HG03571 (cell line): Measurements from ENCODE around the gene IFNA8.
"Not testable (repeated sequence)": the region's sequence is repeated elsewhere in the genome, so short reads cannot be mapped to it uniquely, and the experiment has no call there.

ENCODE experiments used
- ATAC-seq: cut with Tn5 transposase; IDR thresholded peaks from one replicate; pipeline ENCODE4 v1.9.1; 2021; ENCODE audit not compliant: unreplicated experiment

The IFNA8 gene

DNA sequence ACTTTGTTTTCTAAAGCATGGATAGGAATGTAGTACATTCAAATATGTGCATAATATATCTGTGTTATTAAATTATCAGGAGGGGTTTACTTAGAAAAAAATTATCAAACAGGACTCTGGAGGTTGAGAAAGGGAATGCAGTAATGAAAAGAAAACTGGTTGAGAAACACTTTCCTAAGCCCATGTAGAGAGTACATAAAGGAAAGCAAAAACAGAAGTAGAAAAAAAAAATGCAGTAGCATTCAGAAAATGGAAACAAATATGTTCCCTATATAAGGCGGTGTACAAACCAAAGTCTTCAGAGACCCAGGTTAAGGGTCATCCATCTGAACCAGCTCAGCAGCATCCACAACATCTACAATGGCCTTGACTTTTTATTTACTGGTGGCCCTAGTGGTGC, at the start of gene IFNA8:
TSS of gene IFNA8 (plus strand) at position 301 of the 400 bp plus-strand sequence. CDS start at position 361, 60 bp downstream.
- ATAC-seq, result no peak

DNA sequence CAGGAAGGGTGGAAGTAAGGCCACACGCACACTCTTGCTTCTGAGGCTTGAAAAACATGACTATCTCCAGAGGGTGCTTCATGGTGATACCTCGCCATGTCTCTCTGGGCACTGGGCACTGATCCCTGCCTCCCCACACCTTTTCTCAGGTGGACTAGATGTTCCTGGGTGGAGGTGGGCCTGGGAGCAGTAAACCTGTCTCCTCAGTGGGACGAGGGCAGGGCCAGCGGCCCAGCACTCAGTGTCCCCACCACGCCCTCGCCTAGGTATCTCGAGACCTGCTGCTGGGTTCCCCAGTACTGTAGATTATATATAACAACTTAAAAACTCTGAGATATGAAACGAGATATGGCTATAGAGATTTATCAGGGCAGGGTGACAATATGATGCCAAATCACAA, 46.6 kb upstream of the IFNA8 start:
- ATAC-seq, result no peak

DNA sequence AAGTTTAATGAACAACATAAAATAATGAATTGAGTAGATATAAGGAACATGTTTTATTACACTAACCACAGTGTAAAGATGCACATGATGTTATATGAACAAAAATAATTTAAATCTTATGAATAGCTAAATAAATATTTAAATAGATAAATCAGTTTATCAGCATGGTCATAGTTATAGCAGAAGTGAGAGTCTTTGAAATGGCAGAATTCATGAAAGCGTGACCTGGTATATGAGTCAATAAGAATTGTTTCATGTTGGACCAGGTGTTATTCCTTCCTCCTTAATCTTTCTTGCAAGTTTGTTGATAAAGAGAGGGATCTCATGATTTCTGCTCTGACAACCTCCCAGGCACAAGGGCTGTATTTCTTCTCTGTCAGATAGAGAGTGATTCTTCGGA, 41.7 kb upstream of the IFNA8 start:
- peak; percentile 90 for ATAC-seq

DNA sequence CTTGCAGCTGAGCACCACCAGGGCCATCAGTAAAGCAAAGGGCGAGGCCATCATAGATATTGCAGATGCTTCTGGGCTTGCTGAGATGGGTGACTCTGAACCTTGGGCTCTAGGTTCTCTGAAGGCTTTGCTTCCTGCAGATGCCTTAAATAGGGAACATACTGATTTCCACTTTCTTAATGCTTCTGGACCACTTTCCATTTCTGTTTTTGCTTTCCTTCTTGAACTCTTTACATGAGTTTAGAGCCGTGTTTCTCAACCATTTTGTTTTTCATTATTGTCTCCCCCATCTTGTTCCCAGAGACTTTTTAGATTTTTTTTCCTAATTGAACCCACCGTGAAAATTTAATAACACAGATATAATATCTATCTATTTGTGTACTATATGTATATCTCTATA, 41.0 kb upstream of the IFNA8 start, which contains the start of gene IFNA13:
TSS of gene IFNA13 (minus strand) at position 101 of the 400 bp plus-strand sequence. CDS start at position 54, 47 bp downstream.
- no peak for ATAC-seq

DNA sequence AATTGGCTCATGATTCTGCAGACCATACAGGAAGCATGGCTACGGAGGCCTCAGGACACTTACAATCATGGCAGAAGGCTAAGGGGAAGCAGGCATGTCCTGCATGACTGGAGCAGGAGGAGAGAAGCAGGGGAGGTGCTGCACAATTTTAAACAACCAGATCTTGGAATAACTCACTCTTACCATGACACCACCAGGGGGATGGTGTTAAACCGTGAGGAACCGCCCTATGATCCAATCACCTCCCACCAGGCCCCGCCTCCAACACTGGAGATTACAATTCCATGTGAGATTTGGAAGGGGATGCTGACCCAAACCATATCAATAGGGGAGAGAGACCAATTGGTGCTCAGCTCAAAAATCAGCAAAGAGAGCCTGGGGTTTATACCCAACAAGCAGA, 37.5 kb upstream of the IFNA8 start:
- ATAC-seq, result not testable (repeated sequence)

DNA sequence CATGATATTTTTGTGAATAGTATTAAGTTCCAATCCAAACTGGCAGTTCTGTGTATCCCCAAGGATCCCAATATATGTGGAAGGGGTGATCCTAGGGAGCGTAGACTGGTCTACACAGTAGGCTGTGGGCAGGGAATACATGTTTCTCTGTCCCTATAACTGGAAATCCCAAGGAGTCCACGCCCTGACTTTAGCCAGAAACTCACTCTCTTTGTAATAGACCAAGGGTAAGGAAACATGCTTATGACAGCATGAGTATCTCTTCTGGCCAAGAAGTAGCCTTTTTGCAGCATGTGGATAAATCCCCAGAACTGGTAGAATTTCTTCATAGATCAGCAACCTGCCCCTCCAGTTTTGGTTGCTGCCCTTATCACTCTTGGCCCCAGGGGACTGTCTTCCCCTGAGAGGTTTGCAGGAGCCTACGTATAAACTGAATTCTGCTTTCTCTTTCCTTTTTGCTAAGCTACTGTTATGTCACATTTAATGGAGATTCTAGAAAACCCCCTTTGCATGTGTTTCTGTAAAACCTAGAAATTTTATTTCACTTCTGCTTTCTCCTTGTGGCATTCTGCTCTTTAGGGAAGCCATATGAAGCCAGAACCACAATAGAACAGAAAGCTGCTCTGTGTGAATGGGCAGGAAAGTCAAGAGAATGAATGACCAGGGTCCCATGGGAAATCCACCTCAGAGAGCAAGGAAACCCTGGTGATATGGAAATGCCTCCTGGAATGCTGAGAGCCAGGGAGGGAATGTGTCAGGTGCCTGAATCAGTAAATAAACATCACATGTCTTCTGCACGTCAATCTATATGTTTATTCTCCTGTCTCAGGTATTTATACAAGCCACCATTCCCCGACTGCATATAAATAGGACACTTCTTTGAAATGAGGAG, 27.2 kb upstream of the IFNA8 start:
- ATAC-seq, result peak; percentile 97

DNA sequence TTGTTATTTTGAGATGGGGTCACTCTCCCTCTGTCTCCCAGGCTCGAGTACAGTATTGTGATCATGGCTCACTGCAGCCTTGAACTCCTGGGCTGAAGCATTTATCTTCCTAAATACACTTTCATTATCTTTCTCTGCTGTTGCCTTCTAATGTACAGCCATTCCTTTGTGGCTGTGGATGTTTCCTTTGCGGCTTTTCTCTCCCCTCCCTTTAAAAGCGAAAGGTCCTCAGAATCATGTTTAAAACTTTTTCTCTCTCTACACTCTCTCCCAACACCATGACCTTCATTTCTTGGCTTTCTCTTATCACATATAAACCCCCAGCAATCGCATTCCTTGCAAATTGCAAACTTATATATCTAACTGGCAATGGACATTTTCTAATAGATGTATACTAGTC, 25.3 kb upstream of the IFNA8 start:
- ATAC-seq, result no peak

DNA sequence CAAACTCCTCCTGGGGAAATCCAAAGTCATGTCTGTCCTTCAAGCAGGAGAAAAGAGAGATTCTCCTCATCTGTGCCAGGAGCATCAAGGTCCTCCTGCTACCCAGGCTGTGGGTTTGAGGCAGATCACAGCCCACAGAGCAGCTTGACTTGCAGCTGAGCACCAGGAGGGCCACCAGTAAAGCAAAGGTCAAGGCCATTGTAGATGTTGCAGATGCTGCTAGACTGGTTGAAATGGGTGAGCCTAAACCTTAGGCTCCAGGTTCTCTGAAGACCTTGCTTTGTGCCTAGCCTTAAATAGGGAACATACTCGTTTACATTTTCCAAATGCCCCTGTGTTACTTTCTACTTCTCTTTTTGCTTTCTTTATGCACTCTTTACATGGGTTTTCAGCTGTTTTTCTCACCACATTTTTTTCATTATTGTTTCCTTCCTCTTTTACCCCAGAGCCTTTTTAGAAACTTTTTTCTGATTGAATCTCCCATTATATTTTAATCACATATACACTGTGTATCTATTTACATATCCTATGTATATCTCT, 23.7 kb upstream of the IFNA8 start, which contains the start of gene IFNA2:
TSS of gene IFNA2 (minus strand) at position 268 of the 540 bp plus-strand sequence. CDS start at position 199, 69 bp downstream.
- ATAC-seq, result no peak

DNA sequence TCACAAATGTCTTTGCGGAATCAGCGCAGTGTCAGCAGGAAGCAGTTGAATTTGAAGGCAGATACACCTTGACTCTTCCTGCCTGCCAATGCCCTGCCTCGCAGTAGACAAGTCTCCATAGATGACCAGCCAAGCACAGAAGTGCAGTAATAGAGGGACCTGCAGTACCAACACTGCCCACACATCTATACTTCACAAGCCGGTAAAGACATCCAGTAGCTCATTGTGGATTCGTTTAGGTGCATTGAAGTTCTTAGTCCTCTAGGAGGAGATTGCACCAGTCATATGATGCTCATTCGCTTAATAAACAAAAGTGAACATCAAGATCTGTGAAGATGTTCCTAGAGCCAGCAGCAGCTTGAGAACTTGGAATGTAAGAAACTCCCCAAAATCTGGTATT, 16.6 kb upstream of the IFNA8 start:
- ATAC-seq, result peak; percentile 84

DNA sequence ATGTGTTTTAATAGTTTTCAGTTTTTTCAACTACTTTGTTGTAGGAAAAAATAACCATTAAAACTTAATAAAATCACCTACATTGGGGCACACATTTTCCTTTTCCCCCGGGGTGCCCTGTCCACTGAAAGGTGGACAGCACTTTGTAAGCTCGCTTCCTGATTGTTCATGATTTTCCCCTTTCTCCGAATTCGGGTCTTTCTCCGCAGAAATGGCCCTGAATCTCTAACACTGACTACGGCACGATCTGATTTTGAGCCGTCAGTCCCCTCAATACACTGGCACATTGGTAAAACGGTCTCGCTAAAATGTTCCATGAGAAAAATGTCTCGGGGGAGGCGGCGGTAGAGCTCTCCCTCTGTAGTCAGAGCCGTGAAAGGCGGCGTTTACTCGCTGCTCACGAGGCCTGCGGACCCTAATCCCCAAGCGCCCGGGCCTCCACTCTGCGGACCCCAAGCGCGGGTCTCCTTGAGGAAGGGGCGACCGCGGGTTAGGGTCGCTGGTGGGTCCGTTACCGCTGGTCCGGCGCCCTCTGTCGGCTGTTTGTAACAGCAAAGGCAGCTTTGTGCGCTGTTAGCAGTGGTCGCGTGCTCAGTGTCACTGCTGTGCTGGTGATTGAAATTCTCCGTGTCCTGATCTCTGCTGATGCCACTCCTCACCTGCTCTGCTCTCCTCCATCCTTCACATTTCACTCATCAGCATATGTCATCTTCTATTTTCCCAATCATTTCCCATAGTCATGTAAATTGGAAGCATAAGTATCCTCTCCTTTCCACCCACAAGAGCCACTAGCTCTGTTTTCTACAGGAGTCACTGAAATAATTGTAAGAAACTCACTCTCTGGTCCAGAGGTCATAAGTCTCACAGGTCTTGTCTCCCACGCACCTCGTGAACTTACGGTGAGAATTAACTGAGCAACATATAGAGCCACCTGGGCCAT, 12.9 kb upstream of the IFNA8 start:
- ATAC-seq, result peak; percentile 67

DNA sequence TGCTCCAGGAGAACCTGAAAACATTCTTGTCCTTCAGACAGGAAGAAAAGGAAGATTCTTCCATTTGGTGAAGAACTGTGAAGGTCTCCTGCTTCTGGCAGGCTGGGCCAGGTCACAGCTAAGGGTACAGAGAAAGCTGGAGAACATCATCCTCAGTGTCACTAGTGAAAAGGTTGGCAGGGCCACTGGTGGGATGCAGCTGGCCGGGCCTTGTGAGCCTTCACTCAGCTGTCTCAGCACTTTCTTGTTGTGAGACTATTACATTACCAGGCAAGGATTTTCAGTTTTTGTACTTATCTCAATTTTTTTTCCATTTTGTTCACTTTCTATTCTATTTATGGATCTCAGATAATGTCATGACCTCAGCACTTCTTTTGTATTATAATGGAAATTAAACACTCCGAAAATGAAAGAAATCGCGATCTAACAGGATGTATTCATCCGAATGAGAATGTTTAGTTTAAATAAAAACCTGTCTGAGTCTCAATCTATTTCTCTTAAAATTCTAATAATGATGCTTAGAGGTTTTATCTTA, 9.9 kb upstream of the IFNA8 start:
- ATAC-seq, result no peak

DNA sequence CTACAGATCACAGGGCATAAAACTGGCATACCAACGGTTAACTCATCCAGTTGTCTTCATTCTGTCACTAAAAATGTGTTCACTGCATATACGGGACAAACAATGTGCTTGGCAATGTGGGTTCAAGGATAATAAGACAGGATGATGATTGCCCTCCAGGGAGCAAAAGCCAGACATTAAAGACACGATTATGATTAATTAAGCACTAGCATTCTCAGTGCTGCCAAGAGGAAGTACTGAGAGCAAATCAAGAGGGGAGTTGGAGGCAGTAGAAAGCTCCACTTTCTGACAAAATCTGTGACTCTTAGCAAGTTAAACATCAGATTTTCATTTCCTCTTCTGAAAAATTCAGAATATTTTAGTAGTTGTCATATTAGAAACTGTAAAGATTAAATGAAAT, 9.0 kb upstream of the IFNA8 start:
- no peak for ATAC-seq

DNA sequence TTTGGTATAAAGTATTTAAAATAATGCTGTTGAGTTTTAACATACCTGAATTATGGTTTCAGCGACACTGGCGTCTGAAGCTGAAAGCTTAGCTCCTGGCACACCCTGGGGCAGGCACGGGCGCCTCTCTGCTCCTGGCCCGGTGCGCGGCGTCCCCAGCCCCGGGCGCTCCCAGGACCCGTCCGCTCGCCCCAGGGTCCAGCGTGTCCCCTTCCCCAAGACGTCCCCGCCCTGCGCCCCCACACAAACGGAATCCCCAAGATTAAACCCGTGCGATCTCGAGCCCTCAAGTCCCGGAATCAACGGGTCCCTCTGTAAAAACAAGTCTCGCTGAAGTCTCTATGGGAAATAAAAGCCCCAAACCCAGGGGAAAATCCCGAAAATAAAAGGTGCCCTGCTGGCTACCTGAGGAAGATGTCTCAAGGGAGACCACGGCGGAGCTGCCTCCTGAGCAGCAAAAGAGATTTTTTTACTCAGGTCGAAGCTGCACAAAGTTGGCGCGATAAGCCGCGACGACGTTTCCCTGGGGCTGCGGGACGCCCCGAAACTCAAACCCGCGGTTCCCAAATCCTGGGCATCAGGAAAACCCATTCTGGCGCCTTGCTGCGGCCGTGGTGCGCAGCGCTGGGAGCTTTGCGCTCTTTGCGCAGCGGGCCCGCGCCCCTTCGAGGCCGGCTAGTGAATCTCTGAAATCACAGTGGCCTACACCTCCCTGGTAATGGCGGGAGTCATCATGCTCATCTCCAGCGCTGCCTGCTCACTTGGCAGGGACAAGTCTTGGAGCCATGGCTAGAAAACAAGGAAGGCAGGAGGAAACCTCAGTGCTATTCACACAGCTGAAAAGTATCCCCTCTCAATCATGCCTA, 6.3 kb upstream of the IFNA8 start:
- no peak for ATAC-seq

DNA sequence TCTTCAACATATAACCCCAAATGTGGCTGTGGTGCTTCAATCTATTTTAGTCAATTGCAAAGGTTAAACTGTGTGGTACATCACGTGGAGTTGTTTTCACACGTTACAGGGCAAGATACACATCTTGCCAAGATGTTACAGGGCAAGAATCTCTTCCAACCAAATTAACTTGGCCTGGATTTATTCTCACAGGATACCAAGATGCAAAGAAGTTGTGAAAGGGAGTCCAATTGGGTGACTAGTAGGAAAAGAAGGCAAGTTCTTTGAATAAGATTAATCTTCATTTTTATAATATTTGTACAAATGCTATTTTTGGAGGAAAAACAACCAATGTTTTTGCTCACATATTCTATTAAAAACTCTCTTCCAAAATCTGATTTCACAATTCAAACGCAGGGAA, 4.8 kb upstream of the IFNA8 start:
- no peak for ATAC-seq

DNA sequence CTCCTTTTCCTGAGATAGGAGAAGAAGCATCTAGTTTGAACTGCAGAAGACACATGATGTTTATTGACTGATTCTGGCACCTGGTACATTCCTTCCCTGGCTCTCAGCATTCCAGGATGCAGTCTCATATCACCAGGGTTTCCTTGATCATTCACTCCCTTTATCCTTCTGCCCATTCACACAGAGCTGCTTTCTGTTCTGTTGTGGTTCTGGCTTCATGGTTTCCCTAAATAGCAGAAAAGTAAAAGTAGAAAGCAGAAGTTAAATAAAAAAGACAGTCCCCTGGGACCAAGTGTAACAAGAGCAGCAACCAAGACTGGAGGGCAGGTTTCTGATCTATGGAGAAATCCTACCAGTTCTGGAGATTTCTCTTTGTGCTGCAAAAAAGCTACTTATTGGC, 3.2 kb downstream of the IFNA8 start:
- ATAC-seq, result peak; percentile 55

DNA sequence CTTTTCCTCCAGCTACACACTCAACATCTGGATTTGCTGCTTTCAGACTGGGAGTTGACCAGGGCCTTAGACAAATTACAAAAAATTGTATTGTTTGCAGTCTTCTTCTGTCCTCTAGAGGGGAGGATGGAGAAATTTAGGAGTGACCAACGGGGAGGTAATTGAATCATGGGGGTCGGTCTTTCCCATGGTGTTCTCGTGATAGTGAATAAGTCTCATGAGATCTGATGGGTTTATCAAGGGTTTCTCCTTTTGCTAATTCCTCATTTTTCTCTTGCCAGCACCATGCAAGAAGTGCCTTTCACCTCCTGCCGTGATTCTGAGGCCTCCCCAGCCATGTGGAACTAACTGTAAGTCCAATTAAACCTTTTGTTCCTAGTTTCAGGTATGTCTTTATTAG, 4.2 kb downstream of the IFNA8 start:
- no peak for ATAC-seq

DNA sequence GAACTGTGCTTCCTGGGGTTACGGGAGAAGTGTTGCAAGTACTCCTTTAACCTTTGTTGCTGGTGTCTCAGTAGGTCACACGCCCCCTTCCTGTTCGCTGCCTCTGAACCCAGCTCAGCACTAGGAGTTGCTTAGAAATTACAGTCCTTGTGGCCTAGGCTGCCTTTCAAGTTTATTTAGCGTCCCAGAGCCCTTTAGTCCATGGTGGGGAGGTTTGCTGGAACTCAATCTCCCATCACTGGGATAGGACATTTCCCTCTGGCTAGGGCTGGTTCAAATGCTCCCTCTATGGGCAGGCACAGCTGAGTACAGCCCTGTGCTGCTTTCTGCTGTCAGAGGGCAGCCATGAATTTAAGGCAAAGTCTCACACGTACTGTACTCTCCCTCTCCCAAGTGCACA, 4.7 kb downstream of the IFNA8 start:
- ATAC-seq, result no peak

DNA sequence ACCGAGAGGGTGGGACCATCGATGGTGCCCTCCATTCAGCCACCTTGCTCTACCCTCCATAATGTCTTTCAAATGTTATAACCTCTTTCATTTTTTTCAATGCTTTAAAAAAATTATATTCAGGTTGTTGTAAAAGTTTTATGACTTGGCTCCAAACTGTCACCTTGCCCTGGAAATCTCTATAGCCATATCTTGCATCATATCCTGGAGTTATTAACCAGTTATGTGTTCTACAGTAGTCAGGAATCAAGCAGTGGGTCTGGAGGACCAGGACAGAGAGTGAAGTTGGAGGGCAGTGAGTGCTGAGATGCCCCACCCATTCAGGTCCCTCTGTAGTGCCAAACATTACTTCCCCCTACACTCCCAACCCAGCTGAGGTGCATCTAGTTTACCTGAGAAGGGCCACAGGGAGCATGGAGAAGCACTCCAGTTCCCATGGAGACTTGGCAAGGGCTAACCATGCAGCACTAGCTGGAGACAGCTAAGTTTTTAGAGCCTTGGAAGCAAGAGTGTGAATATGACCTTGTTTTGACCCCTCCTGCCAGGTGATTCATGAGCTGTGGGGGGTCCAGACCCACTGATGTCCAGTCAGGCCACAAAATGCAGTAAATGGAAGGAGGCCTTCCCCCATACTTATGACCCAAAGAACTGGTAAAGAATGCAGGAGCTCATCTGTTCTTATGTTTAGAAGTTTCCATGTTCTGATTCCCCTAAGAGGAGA, 5.5 kb downstream of the IFNA8 start:
- no peak for ATAC-seq

DNA sequence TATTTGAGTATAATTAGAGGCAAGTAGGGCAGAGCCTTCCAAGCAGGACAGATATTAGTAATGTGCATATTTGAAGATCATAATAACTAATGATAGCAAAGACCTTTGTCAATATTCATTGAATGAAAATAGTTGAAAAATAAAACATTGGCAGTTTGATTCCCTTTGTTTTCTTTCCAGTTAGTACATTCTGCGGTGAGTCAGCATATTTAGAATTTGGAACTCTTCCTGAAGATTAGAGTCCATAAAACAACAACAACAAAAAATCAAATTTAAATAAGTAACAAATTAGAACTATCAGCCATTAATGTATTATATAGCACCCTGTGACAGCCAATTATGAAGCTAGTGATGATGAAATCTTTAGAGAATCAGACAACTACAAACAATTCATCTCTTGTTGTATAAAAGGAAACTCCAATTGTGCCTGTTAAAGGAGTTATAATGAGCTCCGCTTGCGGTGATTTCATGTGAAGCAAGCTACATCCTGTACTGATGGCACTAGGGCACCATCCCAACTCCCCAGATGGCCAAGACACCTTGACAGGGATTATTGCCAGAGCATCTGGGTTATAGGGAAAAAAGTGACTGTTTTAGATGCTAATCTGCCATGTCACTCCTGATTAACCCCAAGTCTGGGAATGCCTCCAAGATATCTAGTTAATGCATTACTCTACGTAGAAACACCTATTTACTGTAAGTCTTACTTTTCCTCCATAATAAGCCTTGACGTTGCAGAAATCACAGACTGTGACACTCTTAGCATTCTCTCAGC, 6.8 kb downstream of the IFNA8 start:
- no peak for ATAC-seq
